HG03103 (cell line): ENCODE results near the gene DNAJC2.
"Not testable (repeated sequence)": the region's sequence is repeated elsewhere in the genome, so short reads cannot be mapped to it uniquely, and the experiment has no call there.

Experiments
- ATAC-seq: cut with Tn5 transposase; IDR thresholded peaks from one replicate; pipeline ENCODE4 v1.9.1; 2021; ENCODE audit warnings: low read depth; ENCODE audit not compliant: unreplicated experiment

The DNAJC2 gene

DNA sequence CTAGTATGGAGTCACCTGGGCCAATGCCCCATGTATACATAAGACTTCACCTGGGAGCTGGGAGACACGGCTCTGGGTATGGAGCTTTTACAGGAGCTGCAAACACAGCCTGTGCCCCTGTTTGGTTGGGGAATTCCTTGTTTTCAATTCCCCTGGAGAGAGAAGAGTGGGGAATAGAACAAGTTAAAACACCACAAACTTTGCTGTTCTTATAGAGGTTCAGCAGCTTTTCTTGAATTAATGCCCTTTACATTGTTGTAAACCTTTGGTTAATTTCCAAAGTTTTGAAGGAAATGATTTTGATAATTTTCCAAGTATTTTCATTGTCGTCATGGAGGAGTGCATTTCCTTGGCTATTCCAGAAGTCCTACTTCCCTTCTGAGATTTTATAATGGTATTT lies 66.4 kb downstream of the DNAJC2 start:
- ATAC-seq: not testable (repeated sequence)

DNA sequence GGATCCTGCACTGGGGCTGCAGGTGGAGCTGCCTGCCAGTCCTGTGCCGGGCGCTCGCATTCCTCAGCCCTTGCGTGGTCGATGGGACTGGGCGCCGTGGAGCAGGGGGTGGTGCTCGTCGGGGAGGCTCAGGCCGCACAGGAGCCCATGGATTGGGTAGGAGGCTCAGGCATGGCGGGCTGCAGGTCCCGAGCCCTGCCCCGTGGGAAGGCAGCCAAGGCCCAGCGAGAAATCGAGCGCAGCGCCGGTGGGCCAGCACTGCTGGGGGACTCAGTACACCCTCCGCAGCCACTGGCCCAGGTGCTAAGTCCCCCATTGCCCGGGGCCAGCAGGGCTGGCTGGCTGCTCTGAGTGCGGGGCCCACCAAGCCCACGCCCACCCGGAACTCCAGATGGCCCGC lies 69.7 kb downstream of the DNAJC2 start:
- ATAC-seq: not testable (repeated sequence)

DNA sequence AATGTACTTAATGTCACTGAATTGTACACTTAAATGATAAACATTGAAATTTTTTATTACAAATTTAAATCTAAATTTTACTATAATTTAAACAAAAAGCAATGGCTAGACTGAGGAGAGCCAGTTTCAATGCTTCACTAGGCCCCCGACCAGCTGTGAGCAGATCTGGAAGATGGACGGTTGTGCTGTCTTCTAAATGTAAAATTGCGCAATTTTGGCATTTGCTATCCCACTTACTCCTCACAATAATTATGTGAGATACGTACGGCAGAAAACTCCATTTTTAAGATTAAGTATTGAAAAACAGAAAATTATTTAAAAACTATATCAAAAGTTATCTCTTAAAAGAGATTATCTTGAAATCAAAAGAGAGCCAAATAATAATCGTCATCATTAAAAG lies 71.2 kb downstream of the DNAJC2 start:
- ATAC-seq: not testable (repeated sequence)

DNA sequence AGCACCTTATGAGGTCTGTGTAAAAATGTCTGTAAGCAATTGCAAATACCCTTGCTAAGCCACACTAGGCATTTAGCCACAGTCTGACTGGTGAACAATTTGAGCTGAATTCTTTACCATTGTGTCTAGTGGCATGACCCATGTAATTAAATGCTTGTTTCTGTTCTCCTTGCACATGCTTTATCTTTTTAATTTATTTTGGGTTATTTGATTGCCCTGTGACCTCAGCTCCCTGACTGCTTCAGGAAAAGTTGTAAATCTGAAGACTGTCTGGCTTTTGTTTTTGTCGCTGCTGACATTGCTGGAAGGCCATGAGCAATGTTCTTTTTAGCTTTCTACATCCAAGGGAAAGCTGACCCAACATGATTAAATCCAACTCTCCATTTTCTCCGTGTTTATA lies 78.3 kb downstream of the DNAJC2 start:
- not testable (repeated sequence) for ATAC-seq

DNA sequence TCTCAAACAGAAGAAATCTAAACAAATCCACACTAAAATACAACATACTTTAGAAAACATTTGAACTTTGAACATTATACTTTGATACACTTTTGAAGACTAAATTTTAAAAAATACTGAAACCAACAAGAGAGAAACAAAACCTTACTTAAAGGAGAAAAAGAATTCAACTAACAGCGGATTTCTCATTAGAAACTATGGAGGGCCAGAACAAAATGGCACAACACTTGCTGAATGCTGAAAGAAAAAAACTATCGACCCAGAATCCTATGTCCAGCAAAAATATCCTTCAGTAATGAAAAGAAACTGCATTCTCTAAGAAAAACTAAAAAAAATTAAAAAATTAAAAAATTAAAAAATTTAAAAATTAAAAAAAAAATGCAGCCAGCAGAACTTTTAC lies 80.5 kb downstream of the DNAJC2 start:
- not testable (repeated sequence) for ATAC-seq
